ENCODE results near the gene SF3B3.

Gene SF3B3

GRCh38 chr16:70590722-70591415 lies 67.3 kb downstream of the SF3B3 start:
- no peak for DNase-seq (ENCODE audit: low spot score)

- no peak for DNase-seq (ENCODE audit: low spot score)
Observed at GRCh38 chr16:70591615-70592014, 68.0 kb downstream of the SF3B3 start.

GRCh38 chr16:70592106-70592571 lies 68.5 kb downstream of the SF3B3 start:
- DNase-seq (ENCODE audit: low spot score), result no peak

DNA sequence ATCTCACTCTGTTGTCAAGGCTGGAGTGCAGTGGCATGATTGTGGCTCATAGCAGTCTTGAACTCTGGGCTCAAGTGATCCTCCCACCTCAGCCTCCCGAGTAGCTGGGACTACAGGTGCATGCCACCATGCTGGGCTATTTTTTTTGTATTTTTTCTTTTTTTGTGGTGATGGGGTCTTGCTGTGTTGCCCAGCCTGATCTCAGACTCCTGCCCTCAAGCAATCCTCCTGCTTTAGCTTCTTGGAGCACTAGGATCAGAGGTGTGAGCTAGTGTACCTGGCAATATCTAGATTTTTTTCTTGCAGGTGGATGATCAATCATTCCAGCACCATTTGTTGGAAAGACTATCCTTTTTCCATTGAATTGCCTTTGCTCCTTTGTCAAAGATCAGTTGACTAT lies 69.9 kb downstream of the SF3B3 start:
- no peak for DNase-seq (ENCODE audit: low spot score)

- no peak for DNase-seq (ENCODE audit: low spot score)
Observed at GRCh38 chr16:70594569-70594968, 71.0 kb downstream of the SF3B3 start.

GRCh38 chr16:70597135-70597835 lies 73.7 kb downstream of the SF3B3 start:
- DNase-seq (ENCODE audit: low spot score), result no peak

DNA sequence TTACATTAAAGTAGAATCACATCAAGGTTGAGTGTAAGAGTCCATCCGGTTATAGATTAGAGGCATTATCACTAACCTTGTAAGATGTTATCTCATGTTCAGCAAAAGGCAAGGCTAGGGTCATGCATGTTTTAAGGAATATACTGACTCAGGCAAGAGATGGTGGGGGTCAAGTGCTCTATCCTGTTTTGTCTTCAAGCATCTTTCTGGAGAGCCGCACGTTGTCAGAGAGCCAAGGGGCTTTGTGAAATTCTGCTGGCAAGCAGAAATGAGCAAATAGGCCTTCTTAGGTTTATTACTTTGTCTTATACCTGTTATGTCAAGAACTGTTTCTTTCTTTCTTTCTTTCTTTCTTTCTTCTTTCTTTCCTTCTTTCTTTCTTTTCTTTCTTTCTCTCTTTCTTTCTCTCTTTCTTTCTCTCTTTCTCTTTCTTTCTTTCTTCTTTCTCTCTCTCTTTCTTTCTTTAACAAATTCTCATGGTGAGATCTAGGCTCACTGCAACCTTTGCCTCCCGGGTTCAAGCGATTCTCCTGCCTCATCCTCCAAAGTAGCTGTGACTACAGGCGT lies 75.4 kb downstream of the SF3B3 start:
- no peak for DNase-seq (ENCODE audit: low spot score)

DNA sequence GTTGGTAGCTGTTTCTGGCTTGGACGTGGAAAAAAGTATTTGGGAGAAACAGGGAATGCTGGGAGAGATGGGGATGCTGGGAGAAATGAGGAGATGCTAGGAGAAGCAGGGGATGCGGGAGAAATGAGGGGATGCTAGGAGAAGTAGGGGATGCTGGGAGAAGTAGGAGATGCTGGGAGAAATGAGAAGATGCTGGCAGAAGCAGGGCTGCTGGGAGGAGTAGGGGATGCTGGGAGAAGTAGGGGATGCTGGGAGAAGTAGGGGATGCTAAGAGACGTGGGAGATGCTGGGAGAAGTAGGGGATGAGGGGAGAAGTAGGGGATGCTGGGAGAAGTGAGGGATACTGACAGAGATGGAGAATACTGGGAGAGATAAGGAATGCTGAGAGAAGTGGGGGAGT lies 77.1 kb downstream of the SF3B3 start:
- DNase-seq (ENCODE audit: low spot score), result no peak

DNA sequence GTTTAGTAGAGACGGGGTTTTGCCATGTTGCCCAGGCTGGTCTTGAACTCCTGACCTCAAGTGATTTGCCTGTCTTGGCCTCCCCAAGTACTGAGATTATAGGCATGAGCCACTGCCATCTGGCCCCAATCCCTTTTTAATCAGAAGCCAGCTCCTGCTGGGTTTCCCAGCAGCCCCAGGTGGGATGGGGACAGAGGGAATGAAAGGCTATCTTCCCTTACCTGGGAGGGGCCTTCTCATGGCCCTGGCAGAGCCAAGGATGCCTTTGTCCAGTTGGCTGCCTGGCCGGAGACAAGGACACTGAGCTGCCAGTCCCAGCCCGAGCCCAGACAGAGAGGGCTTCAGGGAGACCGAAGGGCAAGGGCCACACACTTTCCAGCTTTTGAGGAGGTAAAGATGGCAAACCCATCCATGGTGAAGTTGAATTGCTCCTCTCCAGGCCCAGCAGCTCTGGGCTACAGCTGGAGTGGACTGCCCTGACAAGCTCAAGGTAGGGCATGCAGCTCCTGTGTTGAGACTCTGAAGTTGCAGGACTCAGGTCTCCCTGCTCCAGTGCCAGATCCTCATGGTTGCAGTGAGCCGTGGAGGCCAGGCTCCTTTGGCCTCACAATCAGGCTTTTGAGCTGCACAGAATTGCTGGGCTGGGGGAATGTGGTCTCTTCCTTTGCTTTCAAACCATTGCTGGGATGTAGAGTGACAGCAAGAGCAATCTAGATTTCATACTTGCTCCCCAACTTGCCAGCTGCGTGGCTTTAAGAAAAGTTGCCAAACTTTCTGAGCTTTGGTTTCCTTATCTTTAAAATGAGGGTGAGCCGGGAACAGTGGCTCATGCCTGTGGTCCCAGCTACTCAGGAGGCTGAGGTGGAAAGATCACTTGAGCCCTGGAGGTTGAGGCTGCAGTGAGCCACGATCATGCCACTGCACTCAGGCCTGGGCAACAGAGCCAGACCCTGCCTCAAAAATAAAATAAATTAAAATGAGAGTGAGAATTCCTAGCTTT lies 78.3 kb downstream of the SF3B3 start:
- DNase-seq (ENCODE audit: low spot score), result no peak

- no peak for DNase-seq (ENCODE audit: low spot score)
Observed at GRCh38 chr16:70602831-70603230, 79.2 kb downstream of the SF3B3 start.

DNA sequence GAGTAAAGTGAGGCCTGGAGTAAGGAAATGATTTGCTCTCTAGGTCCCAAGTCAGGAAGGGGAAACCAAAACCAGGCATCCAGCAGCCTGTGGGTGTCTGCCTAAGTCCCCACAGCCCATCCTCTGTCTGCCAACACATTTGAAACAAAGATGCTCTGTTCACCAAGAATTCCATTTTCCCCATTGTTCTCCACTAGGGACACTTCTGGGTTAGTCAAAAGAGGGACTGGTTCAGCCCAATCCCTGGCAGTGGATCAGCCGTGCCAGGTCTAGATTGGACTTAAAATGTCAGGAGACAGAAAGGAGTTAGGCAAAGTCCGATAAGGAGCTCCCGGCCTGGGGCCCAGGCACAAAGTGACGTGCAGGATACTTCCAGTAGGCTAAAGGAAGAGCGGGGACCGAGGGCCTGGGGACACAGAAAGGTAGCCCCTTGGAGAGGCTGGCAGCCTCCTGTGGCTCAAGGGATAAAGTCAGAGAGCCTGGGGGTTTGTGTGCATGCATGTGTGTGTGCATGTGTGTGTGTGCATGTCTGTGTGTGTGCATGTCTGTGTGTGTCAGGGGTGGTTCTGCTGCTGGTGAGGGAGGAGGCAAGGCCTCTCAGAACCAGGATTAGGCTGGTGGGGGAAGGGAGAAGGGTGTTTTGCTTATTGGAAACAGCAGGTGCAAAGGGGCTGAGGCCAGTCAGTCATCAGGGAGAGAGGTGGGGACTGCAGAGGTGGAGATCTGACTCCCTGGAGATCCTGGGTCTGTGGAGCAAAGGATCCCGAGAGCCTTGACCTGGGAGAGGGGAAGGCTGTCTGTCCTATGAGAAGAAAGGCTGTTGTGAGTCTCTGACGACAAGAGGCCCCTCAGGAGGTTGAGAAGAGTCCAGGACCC lies 81.0 kb downstream of the SF3B3 start:
- DNase-seq (ENCODE audit: low spot score), result no peak

GRCh38 chr16:70605283-70605657 lies 81.7 kb downstream of the SF3B3 start:
- DNase-seq (ENCODE audit: low spot score), result no peak

GRCh38 chr16:70608521-70608920 lies 84.9 kb downstream of the SF3B3 start:
- no peak for DNase-seq (ENCODE audit: low spot score)

DNA sequence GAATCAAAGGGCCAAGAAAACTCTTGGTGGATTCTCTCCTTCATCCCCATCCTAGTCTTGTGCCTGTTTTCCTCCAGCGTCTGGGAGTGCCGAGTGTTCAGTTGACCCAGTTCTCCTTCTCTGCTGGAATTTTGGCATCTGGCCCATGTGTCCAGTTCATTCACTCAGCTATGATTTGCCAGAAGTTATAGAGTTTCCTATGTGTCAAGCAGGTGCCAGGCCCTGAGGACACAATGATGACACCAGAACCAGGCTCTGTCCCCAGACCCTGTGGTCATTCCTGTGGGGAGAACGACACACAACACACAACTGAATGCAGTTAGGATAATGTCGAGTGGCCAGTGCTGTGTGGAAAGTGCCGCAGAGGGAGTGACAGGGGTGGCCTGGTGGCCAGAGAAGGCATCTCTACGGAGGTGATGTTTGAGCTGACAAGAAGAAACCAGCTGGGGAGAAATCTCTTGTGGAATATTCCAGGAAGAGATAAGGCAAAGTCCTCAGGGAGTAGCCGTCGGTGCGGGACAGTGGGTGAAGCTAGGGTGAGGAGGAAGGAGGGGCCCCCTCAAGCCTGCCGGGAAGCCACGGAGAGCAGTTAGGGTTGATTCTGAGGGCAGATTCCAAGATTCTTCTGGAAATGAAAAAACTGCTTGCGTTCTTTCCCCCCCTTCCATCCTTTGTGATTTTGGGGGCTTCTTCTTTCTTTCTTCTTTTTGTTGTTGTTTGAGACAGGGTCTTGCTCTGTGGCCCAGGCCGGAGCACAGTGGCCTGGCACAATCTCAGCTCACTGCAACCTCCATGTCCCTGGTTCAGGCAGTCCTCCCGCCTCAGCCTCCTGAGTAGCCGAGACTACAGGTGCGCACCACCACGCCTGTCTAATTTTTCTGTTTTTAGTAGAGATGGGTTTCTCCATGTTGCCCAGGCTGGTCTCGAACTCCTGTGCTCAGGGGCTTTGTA lies 86.9 kb downstream of the SF3B3 start:
- no peak for DNase-seq (ENCODE audit: low spot score)

- no peak for DNase-seq (ENCODE audit: low spot score)
Observed at GRCh38 chr16:70611224-70611598, 87.6 kb downstream of the SF3B3 start.

DNA sequence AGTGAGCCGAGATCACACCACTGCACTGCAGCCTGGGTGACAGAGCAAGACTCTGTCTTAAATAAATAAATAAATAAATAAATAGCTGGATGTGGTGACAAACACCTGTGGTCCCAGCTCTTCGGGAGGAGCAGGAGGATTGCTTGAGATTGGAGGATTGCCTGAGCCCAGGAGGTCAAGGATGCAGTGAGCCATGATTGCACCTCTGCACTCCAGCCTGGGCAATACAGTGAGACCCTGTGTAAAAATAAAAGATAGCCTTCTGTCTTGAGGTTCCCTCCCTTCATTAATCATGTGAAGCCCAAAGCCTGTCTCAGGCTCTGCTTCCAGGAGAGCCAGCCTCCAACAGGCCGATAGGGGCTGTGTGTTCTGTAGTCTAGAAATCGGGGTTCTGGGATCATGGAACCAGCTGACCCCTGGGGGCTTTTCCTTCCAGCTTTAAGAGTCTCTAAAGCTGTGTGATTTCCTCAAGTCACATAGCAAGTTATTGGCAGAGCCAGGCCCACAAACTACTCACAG lies 88.2 kb downstream of the SF3B3 start:
- no peak for DNase-seq (ENCODE audit: low spot score)

DNA sequence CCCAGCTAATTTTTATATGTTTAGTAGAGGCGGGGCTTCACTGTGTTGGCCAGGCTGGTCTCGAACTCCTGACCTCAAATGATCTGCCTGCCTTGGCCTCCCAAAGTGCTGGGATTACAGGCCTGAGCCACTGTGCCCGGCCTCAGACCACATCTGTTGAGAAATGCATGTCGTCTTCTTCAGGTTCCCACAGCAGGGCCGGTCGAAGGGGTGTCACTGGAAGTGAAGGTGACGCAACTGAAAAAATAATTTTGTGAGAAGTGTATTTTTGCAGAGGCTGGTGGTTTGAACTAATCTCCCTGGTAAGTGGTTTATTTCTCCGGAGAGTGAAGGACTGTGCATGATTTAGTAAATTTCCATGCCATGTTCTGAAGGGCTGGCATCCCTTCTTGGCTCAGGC lies 89.3 kb downstream of the SF3B3 start:
- no peak for DNase-seq (ENCODE audit: low spot score)

DNA sequence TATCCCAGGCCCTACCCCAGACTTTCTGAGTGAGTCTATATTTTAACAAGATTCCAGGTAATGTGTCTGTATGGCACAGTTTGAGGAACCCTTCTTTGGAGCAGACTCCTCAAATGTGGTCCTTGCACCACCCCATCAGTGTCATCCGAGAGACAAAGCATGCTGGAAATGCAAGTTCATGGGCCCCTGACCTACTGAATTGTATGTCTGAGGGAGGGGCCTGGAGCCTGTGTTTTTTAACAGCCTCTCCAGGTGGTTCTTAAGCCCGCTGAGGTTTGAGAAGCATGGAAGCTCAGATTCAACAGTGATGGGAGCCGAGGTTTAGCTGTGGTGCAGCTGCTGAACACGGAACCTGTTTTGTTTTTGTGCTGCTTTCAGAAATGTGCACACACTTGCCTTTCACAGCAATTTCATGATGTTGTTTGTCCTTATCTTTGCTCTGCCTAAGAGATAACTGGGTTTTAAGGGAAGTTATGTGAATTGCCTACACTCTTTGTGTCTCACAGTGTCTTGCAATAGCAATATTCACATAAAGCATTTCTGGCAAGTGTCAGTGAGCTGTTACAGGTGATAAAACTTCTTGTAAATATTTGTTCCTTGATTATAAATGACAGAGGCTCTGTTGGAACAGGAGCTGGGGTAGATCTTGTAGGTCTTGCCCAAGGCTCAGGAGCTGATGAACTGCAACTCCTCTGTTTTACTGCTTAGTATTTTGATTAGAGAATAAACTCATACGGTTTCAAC lies 90.8 kb downstream of the SF3B3 start:
- DNase-seq (ENCODE audit: low spot score), result no peak

GRCh38 chr16:70615945-70616344 lies 92.3 kb downstream of the SF3B3 start:
- no peak for DNase-seq (ENCODE audit: low spot score)

Data from AG20443 (cell line).